GM18907 (cell line): ENCODE data around the gene RTTN.
"Not testable (repeated sequence)": the region's sequence is repeated elsewhere in the genome, so short reads cannot be mapped to it uniquely, and the experiment has no call there.

ENCODE experiments used
- ATAC-seq: cut with Tn5 transposase; IDR thresholded peaks from one replicate; pipeline ENCODE4 v1.9.1; 2021; ENCODE audit warnings: mild to moderate bottlenecking, moderate library complexity; ENCODE audit not compliant: unreplicated experiment

RTTN gene

DNA sequence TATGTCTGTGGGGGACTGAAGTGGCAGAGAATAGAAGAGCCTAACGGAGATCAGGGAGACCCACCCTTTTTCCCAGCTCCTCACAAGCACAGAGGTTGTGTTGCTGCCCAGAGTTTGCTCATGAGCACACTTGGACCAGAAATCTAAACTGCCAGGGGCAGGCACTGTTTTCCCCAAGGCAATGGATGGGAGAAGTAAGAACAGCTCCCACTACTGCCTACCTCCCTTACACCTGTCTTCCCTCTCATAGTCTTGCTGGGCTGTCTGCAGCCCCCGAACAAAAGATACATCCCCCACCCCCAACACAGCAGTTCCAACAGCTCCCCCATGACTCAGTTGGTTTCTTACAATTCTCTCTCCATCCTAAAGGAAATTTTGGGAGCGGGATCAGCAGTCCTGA lies 209.7 kb downstream of the RTTN start:
- no peak for ATAC-seq

DNA sequence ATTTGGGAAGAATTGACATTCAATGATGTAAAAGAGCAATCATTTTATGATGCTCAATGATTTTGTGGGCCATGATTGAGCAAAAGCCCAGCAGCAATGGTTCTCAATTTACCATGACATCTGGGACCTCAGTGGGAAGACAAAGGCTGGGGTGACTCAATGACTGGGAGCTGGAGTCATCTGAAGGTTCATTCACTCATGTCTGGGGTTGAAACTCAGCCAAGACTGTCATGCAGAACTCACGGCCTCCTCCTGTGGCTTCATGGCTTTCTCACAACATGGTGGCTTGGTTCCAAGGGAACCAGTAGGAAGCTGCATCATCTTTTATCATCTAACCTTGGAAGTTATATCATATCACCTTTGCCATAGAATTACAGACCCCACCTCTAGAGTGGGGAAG lies 212.7 kb downstream of the RTTN start:
- no peak for ATAC-seq

GRCh38 chr18:69987870-69988269 lies 217.6 kb downstream of the RTTN start:
- no peak for ATAC-seq

DNA sequence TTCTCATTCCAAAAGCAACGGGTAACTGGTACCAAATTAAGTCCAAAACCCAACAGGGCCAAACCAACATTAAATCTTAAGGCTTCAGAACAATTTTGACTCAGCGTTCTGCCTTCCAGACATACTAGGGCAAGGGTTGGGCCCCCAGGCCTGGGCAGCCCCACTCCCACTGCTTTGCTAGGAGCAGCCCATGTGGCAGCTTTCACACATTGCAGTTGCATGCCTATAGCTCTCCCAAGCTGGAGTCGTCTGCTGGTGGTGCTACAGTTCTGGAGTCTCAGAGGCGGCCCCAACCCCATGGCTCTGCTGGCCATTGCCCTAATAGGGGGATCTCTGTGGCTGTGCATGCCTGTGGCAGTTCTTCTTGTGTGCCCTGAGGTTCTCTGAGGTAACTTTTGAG lies 220.2 kb downstream of the RTTN start:
- ATAC-seq = no peak

DNA sequence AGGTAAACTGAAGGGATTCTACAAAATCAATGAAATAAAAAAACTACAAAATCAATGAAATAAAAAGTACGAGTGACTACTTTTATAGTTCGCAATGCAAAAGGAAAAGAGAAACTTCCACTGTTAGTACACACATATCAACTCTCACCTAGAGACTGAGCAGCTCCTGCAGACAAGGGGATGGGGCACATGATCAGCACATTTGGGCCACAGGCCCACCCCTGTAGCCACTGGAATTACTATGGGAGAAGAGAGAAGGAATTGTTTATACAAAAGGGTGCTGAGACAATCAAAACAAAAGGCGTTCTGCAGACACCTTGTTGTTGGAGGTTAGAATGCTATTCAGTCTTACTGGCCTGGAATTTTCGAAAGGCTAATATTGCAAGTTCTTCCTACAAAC lies 223.1 kb downstream of the RTTN start:
- no peak for ATAC-seq

DNA sequence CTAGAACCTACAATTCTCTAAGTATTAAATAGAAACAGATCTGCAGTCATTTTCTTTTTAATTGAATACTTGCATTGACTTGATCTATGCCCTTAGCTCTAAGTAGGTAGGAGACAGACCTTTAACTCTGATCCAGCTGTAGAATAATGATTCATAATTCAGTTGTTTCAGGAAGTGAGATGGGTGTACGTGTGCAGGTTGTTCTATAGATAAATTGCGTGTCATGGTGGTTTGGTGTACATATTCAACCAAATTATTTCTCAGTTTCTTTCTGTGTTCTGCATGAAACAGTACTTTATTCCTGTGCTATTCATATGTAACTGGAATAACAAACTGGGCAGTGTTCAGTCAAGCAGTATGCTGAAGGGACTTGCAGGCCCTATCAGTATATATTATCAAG lies 223.5 kb downstream of the RTTN start:
- ATAC-seq = peak; percentile 70

GRCh38 chr18:69980982-69981804 lies 224.3 kb downstream of the RTTN start:
- peak; percentile 32 for ATAC-seq

- no peak for ATAC-seq
Measured at GRCh38 chr18:69980509-69980908, 225.0 kb downstream of the RTTN start.

- peak; percentile 63 for ATAC-seq
Measured at GRCh38 chr18:69978732-69979715, 226.5 kb downstream of the RTTN start.

DNA sequence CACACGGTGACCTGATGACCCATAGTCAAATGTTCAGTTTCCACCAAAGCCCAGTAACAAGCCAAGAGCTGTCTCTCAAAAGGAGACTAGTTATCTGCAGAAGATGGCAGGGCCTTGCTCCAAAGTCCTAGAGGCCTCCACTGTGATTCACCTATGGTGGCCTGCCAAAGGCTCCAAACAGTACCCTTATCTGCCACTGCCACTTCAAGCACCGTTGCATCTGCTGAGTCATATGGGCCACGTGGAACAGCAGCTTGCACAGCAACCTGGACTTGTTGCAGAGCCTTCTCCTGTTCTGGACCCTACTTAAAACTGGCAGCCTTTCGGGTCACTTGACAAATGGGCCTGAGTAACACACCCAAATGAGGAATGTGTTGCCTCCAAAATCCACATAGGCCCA lies 230.2 kb downstream of the RTTN start:
- ATAC-seq = not testable (repeated sequence)

DNA sequence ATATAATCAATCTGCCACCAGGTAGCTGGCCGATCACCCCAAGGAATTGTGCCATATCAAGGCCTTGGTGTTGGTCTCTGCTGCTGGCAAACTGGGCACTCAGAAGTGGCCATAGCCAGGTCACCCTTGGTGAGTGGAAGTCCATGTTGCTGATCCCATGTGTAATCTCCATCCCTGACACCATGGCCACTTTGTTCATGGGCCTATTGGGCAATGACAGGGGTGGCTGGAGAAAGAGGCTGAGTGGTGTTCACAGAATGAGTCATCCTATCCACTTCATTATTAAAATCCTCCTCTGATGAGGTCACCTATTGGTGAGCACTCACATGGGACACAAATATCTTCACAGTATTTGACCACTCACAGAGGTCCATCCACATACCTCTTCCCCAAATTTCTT lies 231.1 kb downstream of the RTTN start:
- no peak for ATAC-seq

GRCh38 chr18:69969491-69969890 lies 236.0 kb downstream of the RTTN start:
- no peak for ATAC-seq

DNA sequence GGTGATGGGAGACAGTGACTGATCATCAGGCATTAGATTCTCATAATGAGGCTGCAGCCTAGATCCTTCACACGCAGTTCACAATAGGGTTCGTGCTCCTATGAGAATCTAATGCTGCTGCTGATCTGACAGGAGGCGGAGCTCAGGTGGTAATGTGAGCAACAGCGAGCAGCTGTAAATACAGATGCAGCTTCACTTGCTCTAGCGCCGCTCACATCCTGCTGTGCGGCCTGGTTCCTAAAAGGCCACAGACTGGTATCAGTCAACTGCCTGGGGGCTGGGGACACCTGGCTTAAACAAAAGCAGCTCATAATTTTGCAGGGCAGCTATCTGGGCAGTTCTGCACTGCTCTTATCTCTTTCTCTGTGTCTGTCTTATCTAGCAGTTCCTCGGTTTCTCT lies 237.4 kb downstream of the RTTN start:
- ATAC-seq = peak; percentile 89

DNA sequence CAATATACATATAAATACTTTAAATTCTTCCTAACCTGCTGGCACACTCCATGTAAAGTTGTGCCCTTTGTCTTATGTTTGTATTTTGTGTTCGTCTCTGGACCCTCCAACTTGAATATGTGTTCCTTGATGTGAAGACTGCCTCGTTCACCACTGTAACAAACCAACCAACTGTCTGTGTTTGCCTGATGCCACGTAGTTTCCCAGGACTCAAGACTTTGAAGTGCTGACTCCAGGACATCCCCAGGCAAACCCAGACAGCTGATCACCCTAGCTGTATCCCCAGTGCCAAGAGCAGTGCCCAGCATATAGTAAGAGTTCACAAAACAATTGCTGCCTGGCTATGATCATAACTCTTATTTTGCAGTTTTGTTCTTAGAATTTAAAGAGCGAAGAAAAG lies 242.3 kb downstream of the RTTN start:
- ATAC-seq = no peak

GRCh38 chr18:69961718-69962117 lies 243.8 kb downstream of the RTTN start:
- ATAC-seq = no peak

GRCh38 chr18:69958422-69958821 lies 247.1 kb downstream of the RTTN start:
- peak; percentile 44 for ATAC-seq

DNA sequence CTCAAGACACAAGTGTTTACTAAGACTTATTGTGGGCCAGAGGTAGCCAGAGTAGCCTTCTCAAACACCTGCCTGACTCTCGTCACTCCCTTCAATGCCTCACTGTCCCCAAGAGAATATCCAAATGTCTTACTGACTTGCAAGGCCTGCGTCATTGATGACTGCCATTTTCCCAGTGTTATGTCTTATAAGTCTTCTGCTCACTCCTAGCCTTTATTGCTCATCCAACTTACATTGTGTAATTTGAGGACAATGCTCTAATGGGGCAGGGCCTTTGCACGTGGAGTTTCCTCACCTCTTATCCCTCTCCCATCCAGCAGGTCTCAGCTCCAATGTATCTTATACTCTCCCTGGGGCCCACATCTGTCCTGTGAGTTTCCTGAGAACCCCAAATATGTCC lies 247.7 kb downstream of the RTTN start:
- ATAC-seq = no peak

DNA sequence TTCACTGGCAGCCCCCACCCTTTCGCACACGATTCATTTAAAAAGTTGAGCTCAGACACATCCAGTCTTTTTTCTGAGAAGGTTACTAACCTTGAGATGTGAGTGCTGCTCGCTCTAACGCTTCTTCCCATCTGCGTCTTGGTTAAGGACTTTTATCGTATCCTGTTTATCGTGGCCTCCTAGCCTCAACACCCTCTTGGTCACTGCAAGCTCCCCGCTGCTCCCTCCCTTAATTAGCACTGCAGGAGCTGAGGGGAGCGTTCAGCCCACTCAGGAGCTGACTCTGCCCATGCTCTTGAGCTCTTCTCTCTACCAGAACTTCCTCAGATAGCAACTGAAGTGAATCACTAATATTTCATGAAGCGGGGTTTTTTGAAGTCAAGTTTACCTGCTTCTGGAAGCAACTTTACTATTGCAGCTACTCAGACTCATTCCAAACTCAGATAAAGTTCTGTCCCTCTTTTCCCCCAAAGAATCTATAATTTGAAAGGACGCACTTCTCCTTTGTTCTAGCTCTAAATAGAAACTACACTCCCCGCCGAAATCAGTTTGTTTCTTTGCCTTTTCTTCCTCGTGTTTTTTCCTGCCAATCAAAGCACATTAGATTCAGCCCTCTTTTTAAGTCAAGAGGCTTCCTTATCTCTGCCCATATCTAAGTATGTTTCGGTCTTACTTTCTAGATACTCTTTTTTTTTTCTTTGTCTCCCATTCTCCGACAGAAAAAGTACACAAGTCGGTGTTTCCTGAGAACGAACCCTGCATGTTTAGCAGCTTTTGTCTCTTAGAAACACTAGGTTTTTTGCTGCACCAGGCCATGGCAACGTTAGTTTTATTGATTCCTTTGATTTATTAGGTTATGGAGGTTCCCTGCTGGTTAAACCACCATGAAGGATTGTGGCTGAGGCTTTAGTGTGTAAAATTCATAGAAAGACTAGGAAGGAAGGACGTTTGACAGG lies 248.5 kb downstream of the RTTN start:
- ATAC-seq = no peak

GRCh38 chr18:69956057-69956456 lies 249.4 kb downstream of the RTTN start:
- ATAC-seq = peak; percentile 56

GRCh38 chr18:69954719-69955480 lies 250.6 kb downstream of the RTTN start:
- peak; percentile 23 for ATAC-seq
